Sigmoid colon (tissue), 4 donors: ENCODE results near the gene ZNF700.
"Not testable (repeated sequence)": the region's sequence is repeated elsewhere in the genome, so short reads cannot be mapped to it uniquely, and the experiment has no call there.

Source experiments
- CTCF ChIP-seq, 4 experiments: fragments of 450-650 bp in 3 of 4; fragments of 200-600 bp in 1 of 4; IDR thresholded peaks; one replicate each; pipeline ENCODE4 v1.5.1; 2016 to 2019; ENCODE audit warnings: antibody characterized with exemption in 4 of 4, mild to moderate bottlenecking in 3 of 4, moderate library complexity in 2 of 4
- EP300 ChIP-seq, 4 donors: sonication (generic); formaldehyde crosslinking; IDR thresholded peaks; one replicate each; pipeline ENCODE4 v1.6.1; 2017; ENCODE audit warnings: antibody characterized with exemption in 4 of 4
- POLR2A ChIP-seq, 2 donors: fragments of 450-650 bp; IDR thresholded peaks; one replicate each; pipeline ENCODE4 v1.6.1; 2016; ENCODE audit warnings: antibody characterized with exemption in 2 of 2, mild to moderate bottlenecking in 2 of 2, moderate library complexity in 2 of 2
- POLR2AphosphoS5 ChIP-seq, 4 donors: sonication (generic); formaldehyde crosslinking; IDR thresholded peaks; one replicate each; pipeline ENCODE4 v1.6.1; 2017; ENCODE audit warnings: antibody characterized with exemption in 4 of 4

GRCh38 chr19:11938383-11938782 is 13.5 kb downstream of the ZNF700 start:
- not testable (repeated sequence) for TF ChIP-seq POLR2A, CTCF, EP300, POLR2AphosphoS5 (IDR thresholded peaks at IDR 0.05)
